ENCODE data around the gene HOXD9. TPM values are rescaled to one million over a fixed set of nuclear protein-coding genes. Genes with fewer than 3 reads are reported as not detected.
A peak's percentile ranks its signal among the peaks of the same experiment; 100 is the strongest.

HOXD9 gene
- total RNA-seq, 4 donors from 2014 or later: 2.7 to 13.3 (median 7.5) TPM

GRCh38 chr2:176091329-176092258, 30.9 kb upstream of the HOXD9 start:
- peaks cover 100% of the 10 kb centered on the region for H3K27me3 ChIP-seq
- H3K9me3 ChIP-seq: no peaks in the 10 kb centered on the region
- intact Hi-C loops (cut with DNase I; ENCODE audit: low total_unique reads) (no loop called here), in situ Hi-C loops (cut with MboI; ENCODE audit: low pct_ligation_motif_present in 1 of 4, low pct_unique_long_range_greater_than_20kb in 1 of 4, low sequenced_read_pairs in 3 of 4) (loop anchor here in 3 of 4 donors (10.0 to 25.0 kb wide), 4 partner anchors 404 to 729 kb away; no protein-coding TSS in a partner anchor)
- 16 to 80% methylated on average over 1 to 31 of the region's 31 CpGs for WGBS, 2 donors (ENCODE audit: low coverage in 1 of 2)
- DNase-seq: no peak
- no peak overlapping the region for H3K27ac ChIP-seq
- TF ChIP-seq, protein P1, sequence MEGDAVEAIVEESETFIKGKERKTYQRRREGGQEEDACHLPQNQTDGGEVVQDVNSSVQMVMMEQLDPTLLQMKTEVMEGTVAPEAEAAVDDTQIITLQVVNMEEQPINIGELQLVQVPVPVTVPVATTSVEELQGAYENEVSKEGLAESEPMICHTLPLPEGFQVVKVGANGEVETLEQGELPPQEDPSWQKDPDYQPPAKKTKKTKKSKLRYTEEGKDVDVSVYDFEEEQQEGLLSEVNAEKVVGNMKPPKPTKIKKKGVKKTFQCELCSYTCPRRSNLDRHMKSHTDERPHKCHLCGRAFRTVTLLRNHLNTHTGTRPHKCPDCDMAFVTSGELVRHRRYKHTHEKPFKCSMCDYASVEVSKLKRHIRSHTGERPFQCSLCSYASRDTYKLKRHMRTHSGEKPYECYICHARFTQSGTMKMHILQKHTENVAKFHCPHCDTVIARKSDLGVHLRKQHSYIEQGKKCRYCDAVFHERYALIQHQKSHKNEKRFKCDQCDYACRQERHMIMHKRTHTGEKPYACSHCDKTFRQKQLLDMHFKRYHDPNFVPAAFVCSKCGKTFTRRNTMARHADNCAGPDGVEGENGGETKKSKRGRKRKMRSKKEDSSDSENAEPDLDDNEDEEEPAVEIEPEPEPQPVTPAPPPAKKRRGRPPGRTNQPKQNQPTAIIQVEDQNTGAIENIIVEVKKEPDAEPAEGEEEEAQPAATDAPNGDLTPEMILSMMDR (IDR thresholded peaks at IDR 0.05): no peak
- TF ChIP-seq POLR2A (IDR thresholded peaks at IDR 0.05) (no peak), EP300 (IDR thresholded peaks at IDR 0.05; ENCODE audit: low read depth) (no peak), POLR2AphosphoS5 (IDR thresholded peaks at IDR 0.05) (no peak)
- peaks cover 8 to 31% (median 19%) of the 10 kb centered on the region in 4 donors for H3K4me1 ChIP-seq
- H3K36me3 ChIP-seq: no peaks in the 10 kb centered on the region
- no peak overlapping the region for H3K4me3 ChIP-seq

GRCh38 chr2:176092270-176093144, 30.0 kb upstream of the HOXD9 start, which contains the start of gene HOXD13:
TSS of gene HOXD13 (plus strand) at chr2:176092721. CDS start at chr2:176092891, 170 bp downstream.
- intact Hi-C loops (cut with DNase I; ENCODE audit: low total_unique reads): no loop called here
- 13% methylated on average over 72 of the region's 95 CpGs; no CpG with 5 or more reads in 1 of the 2 donors for WGBS, 2 donors (ENCODE audit: low coverage in 1 of 2)

GRCh38 chr2:176093145-176093897, 29.2 kb upstream of the HOXD9 start:
- intact Hi-C loops (cut with DNase I; ENCODE audit: low total_unique reads): no loop called here
- H3K4me1 ChIP-seq: peaks cover 8 to 42% (median 30%) of the 10 kb centered on the region in 4 donors
- no peaks in the 10 kb centered on the region for H3K9me3 ChIP-seq
- WGBS, 2 donors (ENCODE audit: low coverage in 1 of 2): 17 to 28% methylated on average over 4 to 22 of the region's 53 CpGs
- peaks cover 100% of the 10 kb centered on the region for H3K27me3 ChIP-seq
- H3K4me3 ChIP-seq: peak overlapping the region in 3 of 4 donors; percentile 9 to 52 (median 38)
- in situ Hi-C loops (cut with MboI; ENCODE audit: low pct_ligation_motif_present in 1 of 4, low pct_unique_long_range_greater_than_20kb in 1 of 4, low sequenced_read_pairs in 3 of 4): loop anchor here in 3 of 4 donors (10.0 to 25.0 kb wide), 4 partner anchors 406 to 731 kb away; no protein-coding TSS in a partner anchor
- no peak for DNase-seq
- no peak overlapping the region for H3K27ac ChIP-seq
- TF ChIP-seq, protein P1 (IDR thresholded peaks at IDR 0.05): no peak
- TF ChIP-seq POLR2AphosphoS5 (IDR thresholded peaks at IDR 0.05) (no peak), EP300 (IDR thresholded peaks at IDR 0.05; ENCODE audit: low read depth) (no peak), POLR2A (IDR thresholded peaks at IDR 0.05) (no peak)
- no peaks in the 10 kb centered on the region for H3K36me3 ChIP-seq

More at GRCh38 chr2:176092270-176093144, 30.0 kb upstream of the HOXD9 start, which contains the start of gene HOXD13:
- Histone ChIP-seq H3K27me3 (peaks cover 100% of the 10 kb centered on the region), H3K4me1 (peaks cover 8 to 40% (median 28%) of the 10 kb centered on the region in 4 donors), H3K9me3 (no peaks in the 10 kb centered on the region), H3K4me3 (peak within 1 kb of the TSS in 3 of 4 donors; percentile 9 to 52 (median 38)), H3K36me3 (no peaks in the 10 kb centered on the region), H3K27ac (no peak within 1 kb of the TSS)
- in situ Hi-C loops (cut with MboI; ENCODE audit: low pct_ligation_motif_present in 1 of 4, low pct_unique_long_range_greater_than_20kb in 1 of 4, low sequenced_read_pairs in 3 of 4): loop anchor here in 3 of 4 donors (10.0 to 25.0 kb wide), 4 partner anchors 405 to 730 kb away; no protein-coding TSS in a partner anchor
- TF ChIP-seq, protein P1 (IDR thresholded peaks at IDR 0.05): no peak
- DNase-seq: no peak

Data from transverse colon (tissue), 4 donors.